Activated T-helper 1 cell treated with anti-CD3 and anti-CD28 coated beads, Interleukin-12 subunit alpha, Interleukin-12 subunit beta, Interleukin-2, Interleukin-4 antibody, amounts not matched to agents 30 ng/mL and 10 ng/mL and 1 ng/mL, durations not matched to agents 14 hours and 24 hours and 36 hours (primary cell): ENCODE results near the gene ASXL2. TPM values are rescaled to one million over a fixed set of nuclear protein-coding genes. Genes with fewer than 3 reads are reported as not detected.

Experiments used
- DNase-seq: peaks from one replicate; pipeline ENCODE4 v3.0.0; 2021; ENCODE audit warnings: low spot score
- H3K27ac Mint-ChIP-seq: one replicate; pipeline ENCODE4 v1.8.0; 2021; ENCODE audit warnings: mild to moderate bottlenecking, mixed read lengths
- H3K27me3 Mint-ChIP-seq: one replicate; pipeline ENCODE4 v1.8.0; 2022; ENCODE audit warnings: mild to moderate bottlenecking, moderate library complexity, mixed read lengths; ENCODE audit not compliant: insufficient read depth
- H3K36me3 Mint-ChIP-seq: one replicate; pipeline ENCODE4 v1.8.0; 2021; ENCODE audit warnings: low read depth, mixed read lengths
- H3K4me1 Mint-ChIP-seq: one replicate; pipeline ENCODE4 v1.8.0; 2021; ENCODE audit warnings: low read depth, mixed read lengths
- H3K4me3 Mint-ChIP-seq: one replicate; pipeline ENCODE4 v1.8.0; 2021; ENCODE audit warnings: mild to moderate bottlenecking, moderate library complexity, mixed read lengths
- H3K9me3 Mint-ChIP-seq: one replicate; pipeline ENCODE4 v1.8.0; 2021; ENCODE audit warnings: mixed read lengths
- intact Hi-C: fragments of 100-400 bp; cut with micrococcal nuclease; formaldehyde crosslinking; loops from one replicate; pipeline ENCODE4 v1.15.1; 2024
- total RNA-seq: library from RNA; stranded (reverse); gene quantifications from 2 replicates; pipeline ENCODE4 v1.2.3, GENCODE V29; 2022

Gene ASXL2
- total RNA-seq, 1 donor from 2014 or later, result 48.9 TPM

- Mint-ChIP-seq H3K4me3 (no peak overlapping the region), H3K27ac (no peak overlapping the region), H3K9me3 (no peaks in the 10 kb centered on the region), H3K27me3 (no peaks in the 10 kb centered on the region), H3K36me3 (no peaks in the 10 kb centered on the region), H3K4me1 (peaks cover 6% of the 10 kb centered on the region)
- DNase-seq, result no peak
- intact Hi-C loops, result loop anchor here (1.0 kb wide), 1 partner anchor 93 kb away; no protein-coding TSS in a partner anchor
Measured at GRCh38 chr2:25700221-25700660, 178.0 kb downstream of the ASXL2 start.

- H3K36me3 Mint-ChIP-seq, result no peaks in the 10 kb centered on the region
- no peak overlapping the region for H3K4me3 Mint-ChIP-seq
- peaks cover 6% of the 10 kb centered on the region for H3K4me1 Mint-ChIP-seq
- intact Hi-C loops, result no loop called here
- no peaks in the 10 kb centered on the region for H3K27me3 Mint-ChIP-seq
- H3K9me3 Mint-ChIP-seq, result no peaks in the 10 kb centered on the region
- DNase-seq, result no peak
- no peak overlapping the region for H3K27ac Mint-ChIP-seq
Measured at GRCh38 chr2:25699216-25699615, 179.1 kb downstream of the ASXL2 start.

GRCh38 chr2:25698752-25699151 lies 179.5 kb downstream of the ASXL2 start:
- no peak for DNase-seq
- H3K36me3 Mint-ChIP-seq, result no peaks in the 10 kb centered on the region

GRCh38 chr2:25697559-25698341 lies 180.5 kb downstream of the ASXL2 start:
- Mint-ChIP-seq H3K36me3 (no peaks in the 10 kb centered on the region), H3K27ac (no peak overlapping the region), H3K9me3 (no peaks in the 10 kb centered on the region), H3K27me3 (no peaks in the 10 kb centered on the region), H3K4me1 (peaks cover 6% of the 10 kb centered on the region), H3K4me3 (no peak overlapping the region)
- no peak for DNase-seq
- intact Hi-C loops, result no loop called here

More at GRCh38 chr2:25698752-25699151, 179.5 kb downstream of the ASXL2 start:
- H3K27ac Mint-ChIP-seq, result no peak overlapping the region
- no peaks in the 10 kb centered on the region for H3K27me3 Mint-ChIP-seq
- peaks cover 6% of the 10 kb centered on the region for H3K4me1 Mint-ChIP-seq
- intact Hi-C loops, result no loop called here
- H3K4me3 Mint-ChIP-seq, result no peak overlapping the region
- H3K9me3 Mint-ChIP-seq, result no peaks in the 10 kb centered on the region

- no peaks in the 10 kb centered on the region for H3K27me3 Mint-ChIP-seq
- no peaks in the 10 kb centered on the region for H3K4me1 Mint-ChIP-seq
- H3K36me3 Mint-ChIP-seq, result no peaks in the 10 kb centered on the region
- no peaks in the 10 kb centered on the region for H3K9me3 Mint-ChIP-seq
- no peak overlapping the region for H3K4me3 Mint-ChIP-seq
- DNase-seq, result no peak
- H3K27ac Mint-ChIP-seq, result no peak overlapping the region
- intact Hi-C loops, result no loop called here
Measured at GRCh38 chr2:25692737-25693445, 185.4 kb downstream of the ASXL2 start.

GRCh38 chr2:25692143-25692542 lies 186.1 kb downstream of the ASXL2 start:
- intact Hi-C loops, result no loop called here

GRCh38 chr2:25690058-25690457 lies 188.2 kb downstream of the ASXL2 start:
- DNase-seq, result no peak
- H3K27me3 Mint-ChIP-seq, result no peaks in the 10 kb centered on the region
- no peak overlapping the region for H3K27ac Mint-ChIP-seq
- H3K36me3 Mint-ChIP-seq, result no peaks in the 10 kb centered on the region
- H3K4me3 Mint-ChIP-seq, result no peak overlapping the region
- intact Hi-C loops, result no loop called here
- H3K9me3 Mint-ChIP-seq, result no peaks in the 10 kb centered on the region
- H3K4me1 Mint-ChIP-seq, result no peaks in the 10 kb centered on the region

More at GRCh38 chr2:25692143-25692542, 186.1 kb downstream of the ASXL2 start:
- Mint-ChIP-seq H3K27me3 (no peaks in the 10 kb centered on the region), H3K4me3 (no peak overlapping the region), H3K36me3 (no peaks in the 10 kb centered on the region), H3K4me1 (no peaks in the 10 kb centered on the region), H3K9me3 (no peaks in the 10 kb centered on the region), H3K27ac (no peak overlapping the region)
- no peak for DNase-seq

- no peaks in the 10 kb centered on the region for H3K9me3 Mint-ChIP-seq
- no peaks in the 10 kb centered on the region for H3K4me1 Mint-ChIP-seq
- intact Hi-C loops, result no loop called here
- peaks cover 5% of the 10 kb centered on the region for H3K27me3 Mint-ChIP-seq
- no peak for DNase-seq
- H3K27ac Mint-ChIP-seq, result no peak overlapping the region
- H3K36me3 Mint-ChIP-seq, result no peaks in the 10 kb centered on the region
- H3K4me3 Mint-ChIP-seq, result no peak overlapping the region
Measured at GRCh38 chr2:25688236-25688635, 190.1 kb downstream of the ASXL2 start.

- peaks cover 8% of the 10 kb centered on the region for H3K27me3 Mint-ChIP-seq
- no peak overlapping the region for H3K27ac Mint-ChIP-seq
- intact Hi-C loops, result no loop called here
Measured at GRCh38 chr2:25685741-25686140, 192.5 kb downstream of the ASXL2 start.

GRCh38 chr2:25684577-25685473 lies 193.5 kb downstream of the ASXL2 start:
- H3K4me3 Mint-ChIP-seq, result no peak overlapping the region

More at GRCh38 chr2:25685741-25686140, 192.5 kb downstream of the ASXL2 start:
- no peaks in the 10 kb centered on the region for H3K36me3 Mint-ChIP-seq
- DNase-seq, result no peak
- H3K9me3 Mint-ChIP-seq, result no peaks in the 10 kb centered on the region
- no peaks in the 10 kb centered on the region for H3K4me1 Mint-ChIP-seq
- no peak overlapping the region for H3K4me3 Mint-ChIP-seq

More at GRCh38 chr2:25684577-25685473, 193.5 kb downstream of the ASXL2 start:
- no peak for DNase-seq
- Mint-ChIP-seq H3K27me3 (peaks cover 8% of the 10 kb centered on the region), H3K27ac (no peak overlapping the region), H3K4me1 (no peaks in the 10 kb centered on the region), H3K36me3 (no peaks in the 10 kb centered on the region), H3K9me3 (no peaks in the 10 kb centered on the region)
- intact Hi-C loops, result no loop called here
